HAP-1 (cell line): ENCODE data around the gene ITGA3.
A peak's percentile ranks its signal among the peaks of the same experiment; 100 is the strongest.

Experiments used
- DNase-seq, 2 experiments: peaks; one replicate each; pipeline ENCODE4 v3.0.0-alpha.2; 2016 to 2020; ENCODE audit warnings: low spot score in 2 of 2
- H3K27me3 ChIP-seq: fragments of 250-450 bp; sonication (Bioruptor Pico); 2 replicates; pipeline ENCODE4 v1.5.1; 2020; ENCODE audit warnings: low read depth, mild to moderate bottlenecking, moderate library complexity
- H3K36me3 ChIP-seq: fragments of 250-450 bp; sonication (Bioruptor Pico); replicated peaks from 2 replicates; pipeline ENCODE4 v1.5.1; 2020; ENCODE audit warnings: mild to moderate bottlenecking
- H3K4me1 ChIP-seq: fragments of 250-450 bp; sonication (Bioruptor Pico); 2 replicates; pipeline ENCODE4 v1.5.1; 2020; ENCODE audit warnings: mild to moderate bottlenecking
- H3K4me3 ChIP-seq: fragments of 250-450 bp; sonication (Bioruptor Pico); 2 replicates; pipeline ENCODE4 v1.5.1; 2020; ENCODE audit warnings: mild to moderate bottlenecking, moderate library complexity
- H3K9me3 ChIP-seq: fragments of 250-450 bp; sonication (Bioruptor Pico); 2 replicates; pipeline ENCODE4 v1.5.1; 2020; ENCODE audit warnings: mild to moderate bottlenecking, moderate library complexity
- in situ Hi-C: fragments of 300-500 bp; cut with MboI; formaldehyde crosslinking; loops from 3 replicates; pipeline ENCODE4 v1.14.3; 2020; ENCODE audit warnings: low sequenced_read_pairs, inconsistent platforms, mixed read lengths

The ITGA3 gene

DNA sequence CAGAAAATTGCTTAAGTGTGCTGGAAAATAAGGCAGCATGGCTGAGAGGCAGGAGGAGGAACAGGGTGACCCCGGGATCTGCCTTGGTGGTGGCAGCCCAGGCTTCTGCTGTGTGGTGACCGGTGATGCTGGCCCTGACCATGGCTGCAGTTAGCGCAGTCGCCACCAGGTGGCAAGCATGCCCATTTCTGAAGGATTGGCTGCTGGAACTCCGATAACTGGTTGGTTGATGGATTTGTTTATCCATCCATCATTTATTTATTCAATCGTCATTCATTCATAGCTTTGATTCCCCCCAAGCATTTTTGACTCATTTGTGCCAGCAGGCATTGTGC, 29.1 kb upstream of the ITGA3 start:
- Histone ChIP-seq H3K27me3 (no peaks in the 10 kb centered on the region; the same call in none of the 2 replicates), H3K36me3 (no peaks in the 10 kb centered on the region), H3K9me3 (no peaks in the 10 kb centered on the region), H3K4me3 (no peak overlapping the region), H3K4me1 (no peaks in the 10 kb centered on the region)
- peak; percentile 35 to 87 for DNase-seq
- in situ Hi-C loops, result loop anchor here (5.0 kb wide), 1 partner anchor 60 kb away; no protein-coding TSS in a partner anchor

DNA sequence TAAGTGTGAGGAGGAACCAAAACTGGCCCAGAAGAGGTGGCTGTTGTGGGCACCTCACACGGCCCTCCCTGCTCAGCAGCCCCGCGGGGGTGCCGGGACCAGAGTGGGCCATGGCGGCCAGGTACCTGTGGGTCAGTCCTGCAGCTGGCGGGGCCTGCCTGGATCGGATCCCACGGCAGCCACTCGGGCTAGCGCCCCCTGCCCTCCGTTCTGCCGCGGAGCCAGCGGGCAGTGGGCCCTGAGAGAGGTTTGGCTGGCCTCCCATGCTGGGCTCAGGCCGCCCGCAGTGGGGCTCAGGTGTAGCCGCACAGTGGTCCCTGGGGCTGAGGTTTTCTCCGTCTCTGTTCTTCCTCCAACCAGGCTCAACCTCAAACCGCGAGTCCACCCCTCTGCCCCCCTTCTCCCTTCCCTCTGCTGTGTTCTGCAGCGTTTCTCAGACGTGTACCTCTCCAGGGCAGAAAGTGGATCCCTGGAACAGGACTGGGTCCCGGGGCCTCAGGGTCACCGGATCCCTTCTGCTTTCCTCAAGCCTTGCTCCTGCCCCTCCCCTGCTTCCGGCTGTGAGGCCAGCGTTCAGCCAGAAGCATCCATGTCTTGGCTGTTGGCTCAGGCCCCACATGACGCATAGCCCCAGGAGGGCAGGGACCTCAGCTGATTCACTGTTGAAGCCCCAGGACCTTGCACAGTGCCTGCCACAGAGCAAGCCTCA, 28.6 kb upstream of the ITGA3 start:
- Histone ChIP-seq H3K27me3 (no peaks in the 10 kb centered on the region; the same call in none of the 2 replicates), H3K36me3 (no peaks in the 10 kb centered on the region), H3K9me3 (no peaks in the 10 kb centered on the region), H3K4me3 (no peak overlapping the region), H3K4me1 (no peaks in the 10 kb centered on the region)
- in situ Hi-C loops, result loop anchor here (5.0 kb wide), 1 partner anchor 60 kb away; no protein-coding TSS in a partner anchor
- DNase-seq, result no peak

DNA sequence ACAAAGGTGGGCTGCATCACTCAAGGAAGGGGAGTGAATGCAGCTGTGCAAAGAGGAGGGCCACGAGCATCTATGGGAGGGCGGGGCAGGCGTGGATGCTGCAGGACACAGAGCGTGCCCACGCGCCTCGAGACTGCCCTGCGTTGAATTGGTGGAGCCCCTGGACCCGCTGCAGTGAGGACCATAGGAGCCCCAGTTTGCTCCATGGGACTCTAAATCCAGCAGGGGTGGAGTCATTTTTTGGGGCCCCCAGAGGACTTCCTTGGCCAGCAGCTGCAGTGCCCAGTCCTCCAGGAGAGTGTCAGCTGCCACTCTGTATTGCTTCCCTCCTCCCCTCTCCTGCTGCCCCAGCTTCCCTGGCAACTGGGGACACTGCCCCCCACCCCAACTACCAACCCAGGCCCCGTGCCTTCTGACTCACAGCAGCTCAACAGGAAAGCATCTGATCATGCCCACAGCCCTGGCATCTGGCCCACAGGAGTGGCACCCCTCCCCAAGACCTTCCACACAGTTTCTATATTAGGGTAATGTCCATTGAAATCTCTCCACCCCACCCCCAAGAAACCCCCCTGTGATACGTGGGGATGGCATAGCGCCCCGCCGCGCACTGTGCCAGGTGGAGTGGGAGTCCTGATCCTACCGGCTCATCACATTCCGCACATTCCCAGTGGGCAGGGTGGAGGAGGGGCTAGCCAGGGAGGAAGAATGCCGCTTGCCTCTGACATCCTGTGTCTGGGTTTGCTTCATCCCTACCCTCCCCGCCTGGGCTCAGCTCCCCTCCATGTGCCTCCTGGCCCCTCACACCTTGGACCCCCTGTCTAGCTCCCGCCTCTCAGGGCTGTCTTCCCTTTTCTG, 27.8 kb upstream of the ITGA3 start:
- H3K27me3 ChIP-seq, result no peaks in the 10 kb centered on the region; the same call in none of the 2 replicates
- no peaks in the 10 kb centered on the region for H3K36me3 ChIP-seq
- in situ Hi-C loops, result loop anchor here (5.0 kb wide), 1 partner anchor 59 kb away; no protein-coding TSS in a partner anchor
- no peaks in the 10 kb centered on the region for H3K9me3 ChIP-seq
- no peaks in the 10 kb centered on the region for H3K4me1 ChIP-seq
- no peak for DNase-seq
- no peak overlapping the region for H3K4me3 ChIP-seq

- DNase-seq, result no peak
- Histone ChIP-seq H3K36me3 (no peaks in the 10 kb centered on the region), H3K9me3 (no peaks in the 10 kb centered on the region), H3K4me3 (no peak overlapping the region), H3K27me3 (peaks cover 3% of the 10 kb centered on the region), H3K4me1 (no peaks in the 10 kb centered on the region)
- in situ Hi-C loops, result loop anchor here (5.0 kb wide), 1 partner anchor 59 kb away; no protein-coding TSS in a partner anchor
Observed at GRCh38 chr17:50028736-50029120, 27.2 kb upstream of the ITGA3 start.

DNA sequence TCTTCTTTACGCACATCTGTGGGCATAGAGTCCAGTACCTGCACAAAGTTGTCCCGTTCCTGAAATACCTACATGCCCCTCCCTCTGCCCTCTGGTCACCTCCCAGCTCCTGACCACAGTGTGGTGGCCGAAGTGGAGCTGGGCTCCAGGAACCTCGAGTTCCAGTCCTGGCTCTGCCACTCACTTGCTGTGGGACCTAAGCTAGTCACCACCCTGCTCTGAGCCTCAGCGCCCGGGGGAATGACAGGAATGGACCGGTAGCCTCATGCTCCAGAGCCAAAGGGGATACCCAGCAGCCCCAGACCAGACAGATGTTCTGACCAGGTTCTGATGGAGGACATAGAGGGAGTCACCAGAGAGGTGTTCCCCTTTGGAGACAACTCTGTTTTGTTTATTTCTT, 26.7 kb upstream of the ITGA3 start:
- in situ Hi-C loops, result loop anchor here (5.0 kb wide), 1 partner anchor 58 kb away; no protein-coding TSS in a partner anchor

GRCh38 chr17:50033316-50033715, 22.6 kb upstream of the ITGA3 start:
- Histone ChIP-seq H3K4me1 (no peaks in the 10 kb centered on the region), H3K36me3 (no peaks in the 10 kb centered on the region), H3K27me3 (peaks cover 5% of the 10 kb centered on the region), H3K4me3 (no peak overlapping the region), H3K9me3 (no peaks in the 10 kb centered on the region)
- no peak for DNase-seq
- in situ Hi-C loops, result no loop called here

More for the DNA sequence above, 26.7 kb upstream of the ITGA3 start:
- H3K4me1 ChIP-seq, result no peaks in the 10 kb centered on the region
- H3K36me3 ChIP-seq, result no peaks in the 10 kb centered on the region
- no peaks in the 10 kb centered on the region for H3K9me3 ChIP-seq
- DNase-seq, result no peak
- H3K4me3 ChIP-seq, result no peak overlapping the region
- peaks cover 5% of the 10 kb centered on the region for H3K27me3 ChIP-seq

- no peaks in the 10 kb centered on the region for H3K4me1 ChIP-seq
- H3K36me3 ChIP-seq, result no peaks in the 10 kb centered on the region
- no peak overlapping the region for H3K4me3 ChIP-seq
- DNase-seq, result no peak
- in situ Hi-C loops, result no loop called here
- peaks cover 5% of the 10 kb centered on the region for H3K27me3 ChIP-seq
- H3K9me3 ChIP-seq, result no peaks in the 10 kb centered on the region
Observed at GRCh38 chr17:50034498-50035364, 21.2 kb upstream of the ITGA3 start.

- H3K36me3 ChIP-seq, result no peaks in the 10 kb centered on the region
- no peak for DNase-seq
- no peak overlapping the region for H3K4me3 ChIP-seq
- peaks cover 5% of the 10 kb centered on the region for H3K27me3 ChIP-seq
- in situ Hi-C loops, result no loop called here
- no peaks in the 10 kb centered on the region for H3K4me1 ChIP-seq
- H3K9me3 ChIP-seq, result no peaks in the 10 kb centered on the region
Observed at GRCh38 chr17:50035421-50035879, 20.5 kb upstream of the ITGA3 start.

DNA sequence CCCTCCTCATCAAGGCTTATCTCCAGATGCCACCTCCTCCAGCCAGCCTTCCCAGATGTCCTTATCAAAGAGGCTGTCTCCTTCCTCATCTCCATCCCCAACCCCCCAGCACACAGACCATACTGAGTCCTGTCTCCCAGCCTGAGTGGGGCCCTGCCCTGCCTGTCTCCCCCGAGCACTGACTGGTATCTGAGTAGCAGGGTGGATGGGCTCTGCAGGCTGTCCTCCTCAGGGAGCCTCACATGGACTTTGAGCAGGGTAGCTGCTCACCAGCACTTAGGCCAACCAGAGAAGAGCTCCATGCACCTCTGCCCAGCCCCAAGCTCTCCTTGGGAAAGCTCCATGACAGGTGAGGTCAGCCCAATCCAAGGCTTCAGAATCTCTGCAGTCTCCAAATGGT, 20.0 kb upstream of the ITGA3 start:
- in situ Hi-C loops, result no loop called here
- no peaks in the 10 kb centered on the region for H3K4me1 ChIP-seq
- no peak overlapping the region for H3K4me3 ChIP-seq
- H3K36me3 ChIP-seq, result no peaks in the 10 kb centered on the region
- no peaks in the 10 kb centered on the region for H3K9me3 ChIP-seq
- DNase-seq, result no peak
- peaks cover 5% of the 10 kb centered on the region for H3K27me3 ChIP-seq

GRCh38 chr17:50036455-50037261, 19.3 kb upstream of the ITGA3 start:
- no peak overlapping the region for H3K4me3 ChIP-seq
- H3K27me3 ChIP-seq, result peaks cover 5% of the 10 kb centered on the region
- no peak for DNase-seq
- no peaks in the 10 kb centered on the region for H3K9me3 ChIP-seq
- no peaks in the 10 kb centered on the region for H3K4me1 ChIP-seq
- in situ Hi-C loops, result no loop called here
- H3K36me3 ChIP-seq, result no peaks in the 10 kb centered on the region

- in situ Hi-C loops, result no loop called here
- Histone ChIP-seq H3K9me3 (no peaks in the 10 kb centered on the region; the same call in 1 of the 2 replicates), H3K4me3 (no peak overlapping the region), H3K36me3 (no peaks in the 10 kb centered on the region), H3K4me1 (no peaks in the 10 kb centered on the region), H3K27me3 (peaks cover 5% of the 10 kb centered on the region)
- no peak for DNase-seq
Observed at GRCh38 chr17:50037321-50038107, 18.4 kb upstream of the ITGA3 start.

- H3K4me1 ChIP-seq, result no peaks in the 10 kb centered on the region
- in situ Hi-C loops, result no loop called here
- H3K9me3 ChIP-seq, result no peaks in the 10 kb centered on the region; the same call in 1 of the 2 replicates
- no peaks in the 10 kb centered on the region; the same call in 1 of the 2 replicates for H3K27me3 ChIP-seq
- no peak for DNase-seq
- H3K4me3 ChIP-seq, result no peak overlapping the region
- H3K36me3 ChIP-seq, result no peaks in the 10 kb centered on the region
Observed at GRCh38 chr17:50039058-50039457, 16.9 kb upstream of the ITGA3 start.
